Posterior cingulate gyrus (tissue), 11 donors: ENCODE results near the gene HOTAIR.

Source experiments
- DNase-seq, 10 donors: peaks; one replicate each; pipeline versions ENCODE4 v3.0.0 to v3.0.0-alpha.2; 2020 to 2021; ENCODE audit warnings: mixed read lengths in 3 of 10
- intact Hi-C: fragments of 100-400 bp; cut with DNase I; formaldehyde crosslinking; loops from one replicate; pipeline ENCODE4 v1.15.1; 2023

Gene HOTAIR

DNA sequence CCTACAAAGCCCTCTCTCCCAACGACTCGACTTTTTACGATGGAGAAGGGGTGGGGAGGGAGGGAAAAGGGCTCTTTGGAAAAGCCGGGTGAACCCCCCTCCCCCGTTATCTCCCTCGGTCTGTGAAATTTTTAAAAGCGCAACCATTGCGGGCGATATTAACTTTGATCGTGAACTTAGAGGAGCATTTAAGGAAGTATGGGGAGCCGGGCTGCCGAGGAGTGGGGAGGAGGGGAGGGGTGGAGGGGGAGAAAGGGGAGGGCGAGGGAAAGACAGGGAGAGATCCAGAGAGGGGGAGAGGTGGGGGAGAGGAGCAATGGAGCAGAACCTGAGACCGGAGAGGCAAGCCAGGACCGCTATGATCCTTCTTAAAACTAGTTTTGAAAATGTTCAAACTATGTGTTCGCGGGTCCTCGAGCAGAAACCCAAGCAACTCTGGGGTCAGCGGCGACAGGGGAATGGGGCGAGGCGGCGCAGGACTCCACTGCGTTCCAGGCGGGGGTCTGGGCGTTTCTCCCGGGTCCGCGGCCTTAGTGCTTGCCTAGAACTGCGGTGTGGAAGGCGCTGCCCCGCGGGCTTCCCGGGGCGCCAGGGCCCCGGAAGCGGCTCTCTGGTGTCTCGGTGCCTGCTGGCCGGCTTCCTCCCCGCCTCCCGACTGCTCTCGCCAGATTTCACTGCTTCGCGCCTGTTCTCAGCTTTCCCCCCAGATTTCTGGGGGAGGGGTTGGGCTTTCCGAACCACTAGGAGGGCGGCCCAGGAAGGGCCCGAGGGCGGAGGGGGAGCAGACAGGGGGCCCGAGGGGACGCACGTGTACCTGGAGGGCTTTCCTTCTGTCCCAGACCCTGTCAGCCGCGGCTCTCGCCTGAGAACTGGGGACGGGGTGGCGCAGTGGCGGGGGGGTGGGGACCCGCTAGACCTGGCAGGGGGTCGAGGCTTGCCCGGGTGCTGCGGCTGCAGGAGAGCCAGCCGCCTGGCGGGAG, at the start of gene HOTAIR:
TSS of gene HOTAIR (minus strand) at position 871 of the 980 bp plus-strand sequence.
- intact Hi-C loops: no loop called here
- peak in 3 of 10 donors; percentile 40 to 57 (median 48) for DNase-seq

DNA sequence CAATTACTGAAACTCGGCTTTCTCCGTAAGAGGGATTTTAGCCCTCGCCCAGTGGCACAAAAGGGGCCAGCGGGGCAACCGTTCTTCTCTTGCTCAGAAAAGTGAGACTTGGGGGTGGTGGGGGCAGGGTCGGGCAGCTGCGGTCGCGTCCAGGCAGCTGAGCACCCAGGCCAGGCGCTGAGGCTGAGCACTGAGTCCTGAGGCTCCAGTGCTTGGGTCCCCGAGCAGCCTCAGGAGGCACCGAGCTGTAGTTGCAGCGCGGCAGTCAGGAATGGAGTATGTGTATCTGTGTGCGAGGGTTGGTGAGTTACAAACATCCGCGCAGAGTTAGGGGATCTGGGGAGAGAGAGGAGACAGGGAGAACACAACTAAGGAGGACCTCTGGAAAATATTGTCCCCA, 49.4 kb upstream of the HOTAIR start:
- peak in 1 of 10 donors; percentile 52 for DNase-seq
- intact Hi-C loops: no loop called here

GRCh38 chr12:54022960-54023884, 48.5 kb upstream of the HOTAIR start:
- intact Hi-C loops: no loop called here
- peak in 1 of 10 donors; percentile 19 for DNase-seq

GRCh38 chr12:54021432-54022013, 46.8 kb upstream of the HOTAIR start:
- peak in 1 of 10 donors; percentile 60 for DNase-seq
- intact Hi-C loops: no loop called here

DNA sequence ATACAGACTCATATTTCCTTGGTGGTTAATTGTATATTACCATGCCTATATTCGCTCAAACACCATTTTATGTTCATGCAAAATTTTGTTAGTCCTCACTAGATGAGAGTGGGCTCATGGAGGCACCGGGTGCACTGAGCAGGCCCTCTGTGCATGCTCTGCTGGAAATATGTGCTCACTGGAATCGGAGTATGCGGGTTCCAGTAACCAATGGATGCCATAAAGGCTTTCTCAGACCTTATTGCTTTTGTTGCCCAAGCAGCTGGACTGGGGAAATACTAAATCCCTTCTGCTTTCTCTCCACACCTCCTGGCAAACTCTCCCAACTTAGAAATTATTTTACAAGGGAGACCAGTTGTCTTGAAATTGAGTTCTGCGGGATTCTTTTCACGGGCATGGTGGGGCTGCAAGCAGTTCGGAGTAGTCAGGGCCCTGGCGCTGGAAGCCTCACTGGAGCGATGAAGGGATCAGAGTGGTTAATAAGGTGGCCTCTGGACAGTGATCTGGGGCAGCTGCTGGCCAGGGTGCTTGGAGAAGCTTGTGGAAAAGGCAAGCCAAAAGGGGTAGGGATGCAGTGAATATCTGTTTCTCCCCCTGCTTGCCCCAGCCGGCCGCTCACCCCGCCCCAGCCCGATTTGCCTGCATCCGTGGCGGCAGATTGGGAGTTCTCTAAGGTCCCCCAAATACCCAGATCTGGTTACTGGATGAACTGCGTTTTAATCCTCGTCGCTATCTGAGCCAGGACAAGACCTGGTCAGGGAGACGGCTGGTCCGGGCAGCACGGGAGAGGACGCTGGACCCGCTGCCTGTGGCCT, 46.0 kb upstream of the HOTAIR start:
- intact Hi-C loops: no loop called here
- DNase-seq: peak in 1 of 10 donors; percentile 41

DNA sequence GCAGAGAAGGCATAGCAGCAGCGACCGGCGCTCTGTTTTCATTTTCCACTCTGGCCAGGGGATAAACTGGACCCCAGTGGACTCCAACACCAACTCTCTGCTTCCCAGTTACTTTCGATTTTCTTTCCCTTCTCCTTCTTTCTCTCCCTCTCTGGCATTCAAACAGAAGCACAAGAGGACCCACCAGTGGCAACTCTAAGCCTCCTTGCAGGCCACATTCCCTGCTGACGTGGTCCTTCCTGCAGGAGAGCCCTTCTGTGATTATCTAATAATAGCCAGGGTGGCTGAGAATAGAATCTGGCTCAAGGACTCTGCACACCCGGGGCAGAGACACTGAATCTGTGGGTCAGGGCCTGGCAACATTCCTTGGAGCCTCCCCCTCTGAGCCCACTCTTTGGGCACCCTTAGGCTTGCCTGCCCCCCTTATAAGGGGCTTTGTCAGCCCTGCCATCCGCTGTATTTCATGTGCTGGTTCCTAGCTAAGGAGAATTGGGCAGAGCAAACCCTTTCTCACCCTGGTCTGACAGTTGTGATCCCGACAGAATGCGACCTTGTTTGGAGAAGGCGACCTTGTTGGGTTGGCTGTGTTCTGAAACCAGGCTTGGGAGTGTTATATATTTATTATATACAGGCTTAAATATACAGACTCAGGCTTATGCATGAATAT, 45.3 kb upstream of the HOTAIR start:
- intact Hi-C loops: no loop called here

DNA sequence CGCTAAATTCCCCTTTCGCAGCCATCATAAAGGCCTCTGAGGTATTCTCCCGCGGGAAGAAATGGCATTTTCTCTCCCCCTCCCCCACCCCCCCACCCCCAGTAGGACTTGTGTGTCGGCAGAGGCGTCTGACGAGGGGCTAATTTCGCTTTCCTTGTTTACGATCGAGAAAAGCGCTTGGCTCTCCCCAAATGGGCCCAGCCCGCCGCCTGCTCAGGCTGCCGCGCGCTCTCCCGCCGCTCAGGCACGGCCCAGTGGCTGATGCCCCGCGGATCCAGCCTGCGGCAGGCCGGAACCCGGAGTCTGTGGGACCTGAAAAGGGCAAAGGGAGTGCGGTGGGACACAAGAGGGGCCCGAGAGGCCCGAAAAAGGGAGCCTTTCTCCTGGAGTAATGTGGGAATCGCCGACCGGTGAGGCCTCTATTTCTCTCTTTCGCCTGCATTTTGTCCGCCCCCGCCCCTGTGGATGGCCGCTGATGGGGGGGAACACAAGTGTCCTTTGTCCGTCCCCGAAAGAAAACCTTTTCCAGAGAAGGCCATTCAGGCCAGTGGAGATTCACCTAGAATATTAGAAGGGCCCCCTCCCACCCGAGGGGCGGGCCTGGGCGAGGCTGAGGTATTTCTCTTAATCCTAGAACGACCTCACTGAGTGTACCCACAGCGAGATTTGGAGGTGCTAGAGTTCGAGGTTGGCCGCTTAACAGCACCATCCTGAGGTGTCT, 44.5 kb upstream of the HOTAIR start:
- DNase-seq: peak in 2 of 10 donors; percentile 68 to 73
- intact Hi-C loops: no loop called here

More for the DNA sequence above, 45.3 kb upstream of the HOTAIR start:
- DNase-seq: peak in 1 of 10 donors; percentile 33

DNA sequence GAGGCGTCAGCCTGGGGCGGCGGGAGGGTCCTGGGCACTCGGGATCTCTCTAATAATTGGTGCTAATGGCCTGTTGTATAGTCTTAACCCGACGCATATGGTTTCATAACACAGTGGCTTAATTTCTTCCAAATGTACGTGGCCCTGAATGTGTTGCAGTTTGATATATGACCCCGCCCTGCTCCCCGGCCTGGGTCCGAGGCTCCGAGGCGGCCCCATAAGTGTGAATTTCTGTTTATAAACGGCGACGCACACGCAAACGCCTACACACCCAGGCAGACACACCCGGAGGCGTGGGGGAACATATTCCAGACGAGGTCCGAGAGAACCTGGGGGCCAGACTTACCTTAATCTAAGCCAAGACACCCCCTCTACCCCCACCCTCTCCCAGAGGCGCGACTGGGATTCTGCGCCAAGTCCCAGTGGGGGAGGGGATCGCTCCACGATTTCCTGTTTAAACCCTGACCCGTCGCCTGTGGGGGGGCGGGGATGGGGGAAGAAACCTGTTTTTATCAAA, 43.8 kb upstream of the HOTAIR start:
- intact Hi-C loops: no loop called here
- DNase-seq: peak in 3 of 10 donors; percentile 42 to 68 (median 60)

GRCh38 chr12:54017878-54018467, 43.2 kb upstream of the HOTAIR start:
- peak in 9 of 10 donors; percentile 10 to 91 (median 41) for DNase-seq
- intact Hi-C loops: no loop called here

DNA sequence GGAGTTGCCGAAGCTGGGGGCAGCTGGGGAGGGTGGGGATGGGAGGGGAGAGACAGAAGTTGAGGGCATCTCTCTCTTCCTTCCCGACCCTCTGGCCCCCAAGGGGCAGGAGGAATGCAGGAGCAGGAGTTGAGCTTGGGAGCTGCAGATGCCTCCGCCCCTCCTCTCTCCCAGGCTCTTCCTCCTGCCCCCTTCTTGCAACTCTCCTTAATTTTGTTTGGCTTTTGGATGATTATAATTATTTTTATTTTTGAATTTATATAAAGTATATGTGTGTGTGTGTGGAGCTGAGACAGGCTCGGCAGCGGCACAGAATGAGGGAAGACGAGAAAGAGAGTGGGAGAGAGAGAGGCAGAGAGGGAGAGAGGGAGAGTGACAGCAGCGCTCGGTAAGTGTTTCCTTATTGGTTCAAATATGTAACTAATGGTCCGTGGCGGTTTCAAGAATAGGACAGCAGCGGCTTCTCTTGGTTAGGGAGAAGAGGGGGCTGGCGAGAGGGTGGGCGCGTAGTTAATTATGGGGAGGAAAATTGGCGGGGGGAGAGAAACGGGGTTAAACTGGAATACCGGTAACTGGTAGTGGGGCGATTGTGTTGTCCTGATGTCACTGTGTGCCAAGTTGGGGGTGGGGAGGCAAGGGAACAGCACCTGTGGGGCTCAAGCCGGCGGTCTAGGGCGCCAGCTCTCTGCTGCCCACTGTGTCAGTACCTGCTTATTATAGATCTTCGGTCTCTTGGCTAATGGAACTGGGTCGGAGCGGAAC, 42.5 kb upstream of the HOTAIR start:
- peak in 2 of 10 donors; percentile 10 to 25 for DNase-seq

GRCh38 chr12:54016478-54016964, 41.8 kb upstream of the HOTAIR start:
- intact Hi-C loops: no loop called here
- DNase-seq: peak in 2 of 10 donors; percentile 30 to 34

More for the DNA sequence above, 42.5 kb upstream of the HOTAIR start:
- intact Hi-C loops: no loop called here

DNA sequence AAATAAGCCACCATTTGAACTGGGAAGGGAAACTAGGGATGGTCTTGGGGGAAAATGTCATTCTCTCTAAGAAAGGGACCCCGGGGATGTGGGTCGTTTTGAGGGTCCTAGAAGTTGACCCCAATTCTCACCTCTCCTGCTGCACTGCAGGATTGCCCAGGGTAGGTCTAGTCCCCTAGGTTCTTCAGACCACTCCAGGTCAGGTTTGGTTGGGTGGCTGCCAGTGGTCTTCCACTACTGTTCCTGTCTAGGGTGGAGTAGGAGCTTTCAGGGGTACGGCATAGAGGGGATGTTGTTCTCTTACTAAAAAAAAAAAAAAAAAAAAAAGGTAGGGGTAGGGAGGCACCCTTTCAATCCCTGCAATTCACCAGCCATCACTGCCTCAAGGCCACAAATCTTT, 41.3 kb upstream of the HOTAIR start:
- intact Hi-C loops: no loop called here
- peak in 2 of 10 donors; percentile 22 to 56 for DNase-seq

DNA sequence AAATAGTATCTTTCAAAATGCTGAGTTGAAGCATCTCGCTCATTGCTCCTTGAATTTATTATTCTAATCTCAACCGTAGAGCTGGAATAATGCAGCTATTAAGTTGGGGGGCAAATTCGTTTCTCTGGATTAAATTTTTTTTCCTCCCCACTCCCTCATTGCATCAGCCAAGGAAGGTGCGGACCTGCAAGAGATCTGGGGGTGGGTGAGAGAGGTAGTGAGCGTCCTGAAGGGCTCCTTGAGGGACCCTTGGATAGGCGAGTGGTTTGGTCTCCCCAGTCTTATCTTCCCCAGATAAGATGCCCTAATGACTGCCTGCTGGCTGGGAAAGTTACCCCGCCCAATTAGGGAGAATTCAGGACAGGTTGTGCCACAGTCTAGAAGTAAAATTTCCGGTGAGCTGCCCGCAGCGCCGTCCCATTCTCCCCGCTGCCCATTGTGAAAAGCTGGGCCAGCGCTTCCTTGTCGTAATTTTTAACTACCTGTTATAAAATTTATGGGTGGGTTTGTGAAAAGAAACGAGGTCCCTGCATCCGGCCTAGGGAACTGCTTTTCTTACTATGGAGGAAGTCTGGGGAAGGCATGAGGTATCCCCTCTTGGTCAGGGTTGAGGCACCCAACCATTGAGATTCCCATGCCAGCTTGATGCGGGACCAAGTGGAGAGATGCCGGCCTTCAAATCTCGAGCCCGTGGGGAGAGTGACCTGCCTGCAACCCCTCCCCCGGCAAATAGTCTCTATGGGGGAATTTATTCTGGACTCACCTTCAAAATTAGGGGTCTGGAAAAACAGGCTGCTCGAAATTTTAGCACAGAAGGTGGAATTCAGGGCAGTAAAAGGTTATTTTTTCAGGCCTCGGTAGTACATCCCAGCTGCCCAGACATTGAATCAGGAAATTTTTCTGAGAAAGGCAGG, 40.5 kb upstream of the HOTAIR start:
- intact Hi-C loops: no loop called here
- peak in 1 of 10 donors; percentile 31 for DNase-seq

GRCh38 chr12:54014377-54015017, 39.7 kb upstream of the HOTAIR start:
- DNase-seq: peak in 1 of 10 donors; percentile 20
- intact Hi-C loops: no loop called here
